Lung (tissue), 12 donors: ENCODE results near the gene SLC8A2. TPM values are rescaled to one million over a fixed set of nuclear protein-coding genes. Genes with fewer than 3 reads are reported as not detected.

Source experiments
- ATAC-seq: fragments of 200-7000 bp; cut with Tn5 transposase; one replicate; pipeline ENCODE4 v1.9.1; 2020; ENCODE audit warnings: moderate number of reproducible peaks; ENCODE audit not compliant: insufficient read depth, low FRiP score
- DNase-seq, 3 donors: peaks; one replicate each; pipeline ENCODE4 v3.0.0-alpha.2; 2013 to 2017
- H3K27ac ChIP-seq, 2 donors: one replicate each; pipeline ENCODE4 v1.5.1; 2013; ENCODE audit warnings: mild to moderate bottlenecking in 2 of 2, moderate library complexity in 2 of 2, control low read depth in 1 of 2, inconsistent platforms in 1 of 2, low read depth in 1 of 2, low read length in 1 of 2
- H3K27me3 ChIP-seq, 3 donors: one replicate each; pipeline ENCODE4 v1.5.1; 2013; ENCODE audit warnings: low read length in 2 of 3; ENCODE audit not compliant: control insufficient read depth in 3 of 3, insufficient read depth in 3 of 3
- H3K36me3 ChIP-seq, 4 donors: one replicate each; pipeline ENCODE4 v1.5.1; 2013; ENCODE audit warnings: low read length in 4 of 4, mild to moderate bottlenecking in 1 of 4, moderate library complexity in 1 of 4; ENCODE audit not compliant: control insufficient read depth in 4 of 4, insufficient read depth in 4 of 4
- H3K4me1 ChIP-seq, 5 donors: one replicate each; pipeline ENCODE4 v1.5.1; 2013; ENCODE audit warnings: low read length in 5 of 5, mild to moderate bottlenecking in 2 of 5, moderate library complexity in 1 of 5; ENCODE audit not compliant: control insufficient read depth in 5 of 5, insufficient read depth in 5 of 5
- H3K4me3 ChIP-seq: one replicate; pipeline ENCODE4 v1.5.1; 2013; ENCODE audit warnings: mild to moderate bottlenecking, control low read depth, moderate library complexity
- H3K9ac ChIP-seq, 2 donors: one replicate each; pipeline ENCODE4 v1.5.1; 2013; ENCODE audit warnings: low read length in 2 of 2, control low read depth in 1 of 2; ENCODE audit not compliant: insufficient read depth in 1 of 2
- H3K9me3 ChIP-seq, 4 donors: one replicate each; pipeline ENCODE4 v1.5.1; 2013; ENCODE audit warnings: low read length in 3 of 4, mild to moderate bottlenecking in 1 of 4, moderate library complexity in 1 of 4; ENCODE audit not compliant: control insufficient read depth in 4 of 4, insufficient read depth in 3 of 4
- CTCF ChIP-seq: IDR thresholded peaks from 2 replicates; pipeline ENCODE4 v1.5.1; 2012; ENCODE audit warnings: mild to moderate bottlenecking; ENCODE audit errors: control extremely low read depth, extremely low read depth
- WGBS, 2 donors: extraction: QIAGEN DNeasy Blood & Tissue Kit; methylation state at CpG; one replicate each; pipeline ENCODE4 v1.1.7; 2013; 5-methylcytosine and 5-hydroxymethylcytosine counted together
- polyA plus RNA-seq, 2 donors: library from polyadenylated mRNA; stranded (reverse); fragments of 200-250 nt; gene quantifications; one replicate each; pipeline ENCODE4 v1.2.1, GENCODE V29; 2013
- total RNA-seq, 2 donors: library from RNA; depleted of rRNA in 1 of 2; stranded (reverse); fragments of >200 nt in 1 of 2; gene quantifications; one replicate each; pipeline ENCODE4 v1.2.1, GENCODE V29; 2014 to 2021
- donor health status: control.
- donor health status: control.
- donor health status: Bipolar disorder and iron deficiency.
- donor health status: healthy.
- donor health status: DM: yes; HTN: yes; CAD: no.

SLC8A2 gene
- total and polyA plus RNA-seq, 4 donors = 0.10 to 0.26 (median 0.15) TPM

GRCh38 chr19:47380559-47380958, 91.1 kb downstream of the SLC8A2 start:
- H3K27ac ChIP-seq = no peak overlapping the region
- ATAC-seq = no peak
- no peaks in the 10 kb centered on the region for H3K4me1 ChIP-seq
- H3K9ac ChIP-seq = no peak overlapping the region
- no peak overlapping the region for H3K4me3 ChIP-seq
- peaks cover 15 to 59% (median 30%) of the 10 kb centered on the region in 4 donors for H3K36me3 ChIP-seq
- no peak for TF ChIP-seq CTCF
- peaks cover 0 to 5% (median 0%) of the 10 kb centered on the region in 4 donors for H3K9me3 ChIP-seq
- DNase-seq = no peak
- 96 to 98% methylated on average over 6 of the region's 6 CpGs for WGBS, 2 donors
- H3K27me3 ChIP-seq = no peaks in the 10 kb centered on the region

GRCh38 chr19:47379381-47379938, 92.2 kb downstream of the SLC8A2 start:
- no peak for TF ChIP-seq CTCF
- 96 to 97% methylated on average over 22 to 23 of the region's 23 CpGs for WGBS, 2 donors
- no peak for DNase-seq
- no peak overlapping the region for H3K9ac ChIP-seq
- no peak for ATAC-seq
- no peak overlapping the region for H3K27ac ChIP-seq
- no peaks in the 10 kb centered on the region for H3K27me3 ChIP-seq
- peaks cover 18 to 69% (median 35%) of the 10 kb centered on the region in 4 donors for H3K36me3 ChIP-seq
- H3K4me3 ChIP-seq = no peak overlapping the region
- peaks cover 0 to 5% (median 0%) of the 10 kb centered on the region in 4 donors for H3K9me3 ChIP-seq
- no peaks in the 10 kb centered on the region for H3K4me1 ChIP-seq

GRCh38 chr19:47378246-47378645, 93.4 kb downstream of the SLC8A2 start:
- Histone ChIP-seq H3K9ac (no peak overlapping the region), H3K27me3 (no peaks in the 10 kb centered on the region), H3K36me3 (peaks cover 20 to 78% (median 39%) of the 10 kb centered on the region in 4 donors), H3K27ac (no peak overlapping the region), H3K4me3 (no peak overlapping the region), H3K4me1 (no peaks in the 10 kb centered on the region), H3K9me3 (peaks cover 0 to 5% (median 0%) of the 10 kb centered on the region in 4 donors)
- no peak for TF ChIP-seq CTCF
- ATAC-seq (no peak), DNase-seq (no peak)
- WGBS, 2 donors = 96 to 97% methylated on average over 11 of the region's 11 CpGs

Other genes starting within 250 kb of the SLC8A2 start
- gene BBC3, start 240.7 kb downstream of the SLC8A2 start, total RNA-seq = 10 to 100 TPM in 1 of 2 donors, 1 to 10 TPM in 1; 4.1 to 10.8 TPM
- gene BBC3, start 240.7 kb downstream of the SLC8A2 start, polyA plus RNA-seq = 10 to 100 TPM; 18.8 to 22.0 TPM
- gene CCDC9, start 215.4 kb downstream of the SLC8A2 start, total RNA-seq = 10 to 100 TPM; 17.5 to 44.5 TPM
- gene CCDC9, start 215.4 kb downstream of the SLC8A2 start, polyA plus RNA-seq = 10 to 100 TPM; 30.0 to 39.1 TPM
- 10 to 100 TPM in 1 of 2 donors, 1 to 10 TPM in 1; 2.4 to 33.5 TPM for gene INAFM1, start 197.0 kb downstream of the SLC8A2 start, total RNA-seq
- gene INAFM1, start 197.0 kb downstream of the SLC8A2 start, polyA plus RNA-seq = 10 to 100 TPM; 12.0 to 12.1 TPM
- gene C5AR1, start 162.0 kb downstream of the SLC8A2 start, total RNA-seq = 10 to 100 TPM in 1 of 2 donors, 1 to 10 TPM in 1; 9.6 to 81.2 TPM
- gene C5AR1, start 162.0 kb downstream of the SLC8A2 start, polyA plus RNA-seq = 100 to 1,000 TPM in 1 of 2 donors, 1 to 10 TPM in 1; 9.4 to 156 TPM
- 10 to 100 TPM in 1 of 2 donors, 1 to 10 TPM in 1; 2.7 to 12.6 TPM for gene C5AR2, start 139.7 kb downstream of the SLC8A2 start, total RNA-seq
- gene C5AR2, start 139.7 kb downstream of the SLC8A2 start, polyA plus RNA-seq = 10 to 100 TPM in 1 of 2 donors, 1 to 10 TPM in 1; 1.0 to 17.4 TPM
- gene DHX34, start 122.6 kb downstream of the SLC8A2 start, total RNA-seq = 10 to 100 TPM; 14.8 to 18.2 TPM
- gene DHX34, start 122.6 kb downstream of the SLC8A2 start, polyA plus RNA-seq = 10 to 100 TPM; 13.5 to 24.2 TPM
- 10 to 100 TPM in 1 of 2 donors, 1 to 10 TPM in 1; 8.6 to 10.2 TPM for gene MEIS3, start 52.4 kb downstream of the SLC8A2 start, total RNA-seq
- 1 to 10 TPM; 3.8 to 7.3 TPM for gene MEIS3, start 52.4 kb downstream of the SLC8A2 start, polyA plus RNA-seq
- 10 to 100 TPM in 1 of 2 donors, 1 to 10 TPM in 1; 4.6 to 13.6 TPM for gene KPTN, start 12.3 kb upstream of the SLC8A2 start, total RNA-seq
- gene KPTN, start 12.3 kb upstream of the SLC8A2 start, polyA plus RNA-seq = 10 to 100 TPM; 12.1 to 15.7 TPM
- 100 to 1,000 TPM in 1 of 2 donors, 10 to 100 TPM in 1; 65.7 to 140 TPM for gene NAPA, start 43.2 kb upstream of the SLC8A2 start, total RNA-seq
- 100 to 1,000 TPM; 120 to 128 TPM for gene NAPA, start 43.2 kb upstream of the SLC8A2 start, polyA plus RNA-seq
- under 1 TPM in 1 of 2 donors, not detected in 1; 0.52 TPM for gene ZNF541, start 101.3 kb upstream of the SLC8A2 start, total RNA-seq
- gene ZNF541, start 101.3 kb upstream of the SLC8A2 start, polyA plus RNA-seq = under 1 TPM; 0.12 to 0.24 TPM
- 10 to 100 TPM in 1 of 2 donors, 1 to 10 TPM in 1; 6.6 to 16.1 TPM for gene BICRA, start 137.2 kb upstream of the SLC8A2 start, total RNA-seq
- gene BICRA, start 137.2 kb upstream of the SLC8A2 start, polyA plus RNA-seq = 1 to 10 TPM; 6.1 to 6.9 TPM
- gene EHD2, start 241.5 kb upstream of the SLC8A2 start, total RNA-seq = 100 to 1,000 TPM; 177 to 190 TPM
- 10 to 100 TPM; 68.0 to 76.5 TPM for gene EHD2, start 241.5 kb upstream of the SLC8A2 start, polyA plus RNA-seq